ENCODE measurements around the gene ZFYVE28.
"Not testable (repeated sequence)": the region's sequence is repeated elsewhere in the genome, so short reads cannot be mapped to it uniquely, and the experiment has no call there.

ZFYVE28 gene

DNA sequence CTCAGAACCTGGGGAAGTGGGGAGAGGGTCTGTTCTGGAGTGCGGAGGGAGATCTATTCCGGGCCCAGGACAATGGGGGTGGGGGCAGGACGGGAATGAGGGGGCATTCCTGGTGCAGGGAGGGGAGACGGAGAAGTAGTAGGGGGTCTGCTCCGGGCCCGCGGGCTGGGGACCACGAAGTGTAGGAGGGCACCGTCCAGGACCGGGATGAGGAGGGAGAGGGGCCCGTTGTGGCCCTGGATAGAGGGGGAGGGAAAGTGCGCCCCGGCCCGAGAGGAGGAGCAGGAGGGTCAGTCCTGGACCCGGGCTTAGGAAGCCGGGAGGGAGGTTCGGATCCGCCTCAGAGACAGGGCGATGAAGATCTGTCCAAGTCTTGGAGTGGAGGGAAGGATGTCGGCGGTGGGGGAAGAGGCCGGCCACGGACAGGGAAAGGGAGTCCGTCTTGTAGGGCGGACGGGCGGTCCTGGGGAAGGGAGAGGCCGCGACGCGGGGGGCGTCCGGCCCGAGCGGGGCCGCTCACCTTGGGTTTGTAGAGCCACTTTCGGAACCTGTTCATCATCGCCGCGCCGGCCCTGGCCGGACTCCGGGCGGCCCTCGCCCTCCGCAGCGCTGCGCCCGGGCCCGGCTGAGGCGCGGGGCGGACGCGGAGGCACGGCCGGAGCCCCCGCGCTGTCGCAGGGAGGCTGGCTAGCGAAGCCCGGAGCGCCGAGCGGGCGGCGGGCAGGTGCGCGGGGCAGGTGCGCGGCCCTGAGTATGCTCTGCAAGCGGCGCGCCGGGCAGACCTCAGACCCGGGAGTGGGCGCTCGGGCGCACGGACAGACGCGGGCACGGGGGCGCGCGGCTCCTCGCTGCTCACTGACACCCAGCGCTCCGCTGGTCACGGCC lies at the start of gene ZFYVE28:
Gene ZFYVE28 (minus strand): TSS at position 881 of the 885 bp plus-strand sequence. CDS start 322 bp downstream, at position 559.
- no peak for FAIRE-seq

DNA sequence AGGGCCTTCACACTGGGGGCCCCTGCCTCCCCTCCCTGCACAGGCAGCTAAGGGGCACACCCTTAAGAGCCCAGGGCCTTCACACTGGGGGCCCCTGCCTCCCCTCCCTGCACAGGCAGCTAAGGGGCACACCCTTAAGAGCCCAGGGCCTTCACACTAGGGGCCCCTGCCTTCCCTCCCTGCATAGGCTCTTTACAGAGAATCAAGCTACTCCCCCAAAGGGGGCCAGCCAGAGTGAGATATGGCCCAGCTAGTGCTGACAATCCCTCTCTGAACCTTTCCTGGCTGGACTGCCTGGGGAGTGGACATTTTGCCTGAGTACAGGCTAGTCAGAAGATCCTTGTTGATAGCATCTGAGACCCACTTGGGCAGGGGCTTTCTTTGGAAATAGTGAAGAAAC lies 47.1 kb upstream of the ZFYVE28 start:
- not testable (repeated sequence) for FAIRE-seq

DNA sequence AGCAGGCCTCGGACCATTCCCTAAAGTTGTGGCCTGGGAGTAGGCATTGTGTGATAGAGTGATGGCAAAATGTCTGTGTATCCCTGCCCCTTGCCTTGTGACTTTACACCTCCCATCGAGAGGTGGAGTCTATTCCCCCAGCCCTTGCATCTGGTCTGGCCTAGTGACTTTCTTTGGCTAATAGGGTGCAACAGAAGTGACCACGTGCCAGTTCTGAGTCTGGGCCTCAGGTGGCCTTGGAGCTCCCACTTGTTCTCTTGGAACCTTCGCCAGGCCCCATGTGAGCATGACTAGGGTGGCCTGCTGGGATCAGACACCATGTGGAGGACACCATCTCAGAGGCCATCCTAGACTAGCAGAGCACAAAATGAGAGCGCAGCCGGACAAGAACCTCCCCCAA lies 46.6 kb upstream of the ZFYVE28 start:
- FAIRE-seq: no peak

DNA sequence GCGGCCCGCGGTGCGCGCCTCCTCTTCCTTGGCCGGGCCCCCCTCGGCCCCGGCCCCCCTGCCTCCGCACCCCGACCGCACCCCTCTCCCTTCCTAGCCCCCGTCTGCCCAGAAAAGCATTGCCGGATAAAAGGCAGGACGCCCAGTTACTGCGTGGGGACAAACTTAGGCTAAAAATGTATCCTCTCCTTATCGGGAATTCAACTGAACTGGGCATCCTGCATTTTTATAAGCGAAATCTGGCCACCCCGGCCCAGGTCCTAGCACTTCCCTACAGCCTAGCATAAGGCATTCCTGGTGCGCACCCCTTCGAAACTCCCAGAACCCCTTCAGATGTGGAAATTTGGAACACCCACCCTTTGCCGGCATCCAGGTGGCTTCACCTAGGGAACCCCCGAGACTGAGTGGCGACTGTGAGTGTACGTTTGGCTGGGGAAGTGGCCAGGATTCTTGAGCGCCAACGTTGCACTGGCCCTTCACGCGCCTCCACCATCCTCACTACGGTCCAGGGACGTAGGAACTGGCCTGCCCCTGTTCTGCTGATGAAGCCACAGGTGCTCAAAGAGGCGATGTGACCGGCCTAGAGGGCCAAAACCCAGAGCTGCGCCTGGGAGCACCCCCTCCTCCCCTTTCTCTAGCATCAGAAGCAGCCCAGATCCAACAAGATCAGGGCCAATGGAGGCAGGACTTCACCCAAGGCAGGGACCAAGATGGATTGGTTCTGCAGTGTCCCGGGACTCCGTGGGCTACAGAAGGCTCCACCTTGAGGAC lies 44.7 kb upstream of the ZFYVE28 start:
- FAIRE-seq: no peak

DNA sequence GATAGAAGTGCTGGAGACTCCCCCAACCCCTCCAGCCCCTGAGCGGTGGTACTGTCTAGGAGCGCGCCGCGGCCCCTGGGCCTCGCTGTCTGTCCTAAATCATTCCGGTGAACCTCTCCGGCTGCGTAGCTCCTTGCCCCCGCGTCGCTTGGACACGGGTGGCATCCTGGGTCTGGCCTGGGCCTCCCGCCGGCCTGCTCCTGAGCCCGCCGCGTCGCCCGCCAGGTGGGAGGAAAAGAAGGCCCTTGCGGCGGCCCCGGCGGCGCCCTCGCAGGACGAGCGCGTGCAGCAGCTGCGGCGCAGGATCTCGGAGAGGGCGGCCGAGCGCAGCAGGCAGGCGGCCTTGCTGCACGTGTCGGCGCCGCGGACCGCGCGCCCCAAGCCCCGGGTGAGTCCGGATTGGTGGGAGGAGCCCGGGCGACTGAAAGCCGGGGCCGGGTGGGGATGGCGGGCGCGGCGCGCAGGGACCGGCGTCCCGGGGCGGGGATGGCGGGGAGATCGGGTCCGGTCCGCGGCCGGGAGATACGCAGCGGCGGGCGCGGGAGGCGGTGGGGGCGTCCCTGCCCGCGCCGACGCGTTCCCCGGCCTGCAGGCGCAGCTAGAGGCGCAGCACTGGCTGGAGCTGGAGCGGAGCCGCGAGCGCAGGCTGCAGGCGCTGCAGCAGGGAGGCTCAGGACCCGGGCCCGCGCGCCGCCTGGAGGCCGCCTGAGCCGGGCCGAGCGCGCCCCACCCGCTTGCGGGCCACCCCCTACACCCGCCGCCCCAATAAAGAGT lies 44.0 kb upstream of the ZFYVE28 start:
- no peak for FAIRE-seq

DNA sequence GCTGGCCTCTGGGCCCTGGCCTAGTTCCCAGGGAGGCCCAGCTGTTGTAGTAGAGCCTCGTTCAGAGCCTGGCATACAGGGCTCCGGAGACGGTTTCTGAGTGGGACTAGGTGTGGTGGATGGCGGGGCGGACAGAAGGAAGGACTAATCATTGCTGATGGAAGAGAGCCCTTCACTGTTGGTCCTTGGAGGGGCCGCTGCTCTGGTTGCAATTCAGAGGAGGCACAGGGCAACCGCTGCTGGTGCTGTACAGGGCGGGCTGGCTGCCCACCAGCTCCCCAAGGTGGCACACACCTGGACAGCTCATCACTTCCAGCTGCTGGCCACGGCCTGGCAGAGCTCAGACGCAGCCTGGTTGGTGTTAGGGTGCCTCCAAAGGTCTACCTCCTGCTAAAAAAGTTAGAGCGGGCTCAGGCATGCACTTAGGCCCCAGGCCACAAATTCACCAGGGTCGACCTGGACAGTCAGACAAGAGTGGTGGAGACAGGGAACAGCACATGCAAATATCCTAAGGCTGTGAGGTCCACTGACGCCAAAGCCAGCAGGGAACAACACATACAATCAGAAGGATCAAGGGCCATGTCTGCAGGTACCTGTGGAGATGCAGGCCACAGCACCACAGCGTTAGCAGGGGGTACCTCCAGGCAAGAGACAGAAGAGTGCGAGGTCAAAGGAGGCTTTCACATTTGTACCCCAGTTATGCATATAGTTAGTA lies 43.0 kb upstream of the ZFYVE28 start:
- no peak for FAIRE-seq

DNA sequence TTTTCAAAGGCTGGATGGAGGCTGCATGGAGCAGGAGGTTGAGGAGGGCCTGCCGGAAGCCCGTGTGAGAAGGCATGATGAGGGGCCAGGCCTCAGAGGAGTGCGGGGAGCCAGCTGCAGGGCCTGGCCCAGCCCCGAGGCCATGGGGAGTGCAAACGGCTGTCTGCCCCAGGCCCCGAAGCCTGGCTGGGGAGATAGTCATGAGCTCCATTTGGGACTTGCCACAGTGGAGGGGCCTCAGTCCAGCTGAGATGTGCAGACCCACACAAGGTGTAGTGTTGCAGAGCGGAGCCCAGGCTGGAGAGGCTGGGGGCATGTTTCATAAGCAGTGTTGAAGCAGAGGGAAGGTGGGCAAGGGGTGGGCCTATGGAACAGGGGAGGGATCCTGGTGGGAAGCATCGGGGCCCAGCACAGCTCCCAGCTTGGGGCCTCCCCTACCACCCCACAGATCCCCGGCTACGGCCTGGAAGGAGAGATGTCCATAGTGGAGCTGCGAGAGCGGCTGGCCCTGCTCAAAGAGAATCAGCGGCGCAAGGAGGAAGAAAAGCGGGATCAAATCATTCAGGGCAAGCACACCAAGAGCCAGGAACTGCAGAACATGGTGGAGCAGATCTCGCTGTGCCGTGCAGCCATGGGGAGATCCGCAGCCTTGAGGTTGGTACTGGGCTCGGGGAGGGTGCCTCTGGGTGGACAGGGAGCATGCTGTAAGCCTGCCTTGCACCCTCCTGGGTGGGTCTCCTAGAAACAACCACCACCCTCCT lies 41.3 kb upstream of the ZFYVE28 start:
- no peak for FAIRE-seq

DNA sequence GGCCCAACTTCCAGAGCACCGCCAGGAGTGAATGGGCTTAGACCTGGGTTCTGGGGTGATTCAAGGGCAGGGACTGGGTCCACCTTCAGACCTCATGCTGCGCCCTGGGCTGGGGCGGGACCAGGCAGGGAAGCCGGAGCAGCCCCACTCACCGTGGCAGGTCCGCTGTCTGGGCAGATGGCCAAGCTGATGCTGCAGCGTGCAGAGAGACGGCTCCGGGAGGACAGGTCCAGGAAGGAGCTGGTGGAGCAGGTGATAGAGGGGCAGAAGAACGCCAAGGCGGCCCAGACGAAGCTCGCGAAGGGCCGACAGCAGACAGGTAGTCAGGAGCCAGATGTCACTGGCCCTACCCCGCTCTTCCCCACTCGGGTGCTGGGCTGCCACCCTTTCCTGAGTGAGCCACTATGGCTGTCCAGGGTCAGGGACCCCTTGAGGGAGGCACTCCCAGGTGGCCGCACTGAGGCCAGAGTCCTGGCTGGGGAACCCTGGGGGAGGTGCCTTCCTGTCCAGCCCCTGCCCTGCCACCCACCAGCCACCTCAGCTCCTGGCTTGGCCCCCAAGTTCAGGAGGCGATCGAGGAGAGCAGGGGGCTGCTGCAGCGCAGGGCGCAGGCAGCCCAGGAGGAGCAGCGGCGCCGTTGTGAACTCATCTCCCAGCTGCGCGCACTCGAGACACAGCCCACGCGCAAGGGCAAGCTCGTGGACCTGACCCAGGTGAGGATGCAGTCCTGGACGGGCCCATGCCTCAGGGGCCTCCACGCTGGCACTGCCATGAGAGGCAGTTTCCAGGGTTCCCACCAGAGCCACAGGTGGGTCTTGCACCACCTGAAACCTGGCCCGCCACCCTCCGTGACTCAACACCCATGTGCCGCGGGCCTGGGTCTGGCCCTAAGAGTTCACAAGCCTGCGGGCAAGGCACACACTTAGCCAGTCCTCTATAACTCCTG lies 40.4 kb upstream of the ZFYVE28 start:
- FAIRE-seq: no peak

DNA sequence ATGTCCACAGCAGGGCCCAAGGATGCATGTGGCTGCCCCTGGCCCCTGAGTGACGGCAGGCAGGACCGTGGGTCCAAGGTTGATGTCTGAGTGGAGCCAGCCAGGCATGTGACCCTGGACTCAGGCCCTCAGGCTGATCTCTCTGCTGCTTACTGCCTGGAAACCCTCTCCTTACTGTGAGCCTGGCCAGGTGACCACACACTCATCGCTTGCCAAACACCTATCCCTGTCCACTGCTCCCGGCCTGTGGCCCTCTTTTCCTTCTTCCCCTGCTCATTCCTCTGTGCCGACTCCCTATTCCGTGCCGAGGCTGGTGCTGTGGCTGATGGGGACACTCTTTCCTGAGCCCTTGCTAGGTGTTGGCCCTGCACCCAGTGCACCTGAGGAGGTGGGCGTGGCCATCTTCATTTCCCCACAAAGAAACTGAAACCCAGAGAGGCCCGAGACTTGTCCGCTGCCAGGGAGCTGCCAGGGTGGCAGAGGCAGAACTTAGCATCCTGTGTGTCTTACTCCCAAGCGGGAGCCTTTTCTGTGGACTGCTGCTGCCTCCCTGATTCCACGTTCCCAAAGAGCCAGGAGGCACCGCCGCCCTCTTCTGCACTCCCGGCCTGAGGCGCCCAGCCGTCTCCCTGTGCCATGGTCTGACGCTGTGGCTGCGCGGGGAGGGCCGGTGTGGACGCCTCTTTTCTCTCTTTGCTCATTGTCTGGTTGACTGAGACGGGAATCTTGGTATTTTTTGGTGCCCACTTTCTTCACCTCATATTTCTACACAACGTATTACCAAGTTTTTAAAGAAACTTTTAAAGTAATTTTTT lies 39.2 kb upstream of the ZFYVE28 start:
- FAIRE-seq: no peak

DNA sequence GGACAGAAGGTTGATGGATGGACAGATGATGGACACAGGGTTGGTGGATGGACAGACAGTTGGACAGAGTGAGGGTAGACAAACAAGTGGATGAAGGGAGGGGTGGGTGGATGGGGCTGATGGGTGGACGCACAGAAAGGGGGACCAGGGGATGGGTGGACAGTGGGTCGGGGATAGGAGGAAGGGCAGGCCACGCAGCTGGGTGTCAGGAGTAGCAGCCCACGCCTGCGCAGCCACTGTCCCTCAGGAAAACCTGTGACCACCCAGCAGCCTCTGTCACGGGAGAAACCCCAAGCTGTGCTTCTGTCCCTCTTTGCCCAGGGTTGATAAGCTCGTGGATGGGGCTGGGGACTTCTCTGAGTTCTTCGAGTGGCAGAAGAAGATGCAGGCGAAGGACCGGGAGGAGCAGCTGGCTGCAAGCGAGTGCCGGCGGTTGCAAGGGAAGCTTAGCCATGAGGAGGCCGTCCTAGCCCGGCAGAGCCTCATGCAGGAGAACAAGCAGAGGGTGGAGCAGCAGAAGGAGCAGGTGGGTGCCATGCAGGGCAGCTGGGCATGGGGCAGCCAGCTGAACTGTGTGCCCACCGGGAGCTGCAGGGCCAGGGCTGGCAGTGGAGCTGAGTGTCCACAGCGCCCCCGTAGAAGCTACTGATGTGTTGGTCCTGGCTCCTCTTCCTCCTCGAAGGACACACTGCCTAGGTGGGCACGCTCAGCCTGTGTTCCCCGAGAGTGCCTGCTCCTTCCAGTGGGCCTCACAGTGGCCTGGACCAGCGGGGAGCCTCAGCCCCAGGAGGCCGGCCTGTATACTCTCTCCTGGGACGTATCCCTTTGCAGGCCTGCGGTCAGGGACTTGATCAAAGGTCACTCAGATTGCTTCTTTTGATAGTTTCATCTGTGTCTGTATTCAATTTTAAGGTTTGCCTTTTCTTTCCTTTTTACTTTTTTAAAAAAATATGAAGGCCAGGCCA lies 33.7 kb upstream of the ZFYVE28 start:
- FAIRE-seq: no peak

DNA sequence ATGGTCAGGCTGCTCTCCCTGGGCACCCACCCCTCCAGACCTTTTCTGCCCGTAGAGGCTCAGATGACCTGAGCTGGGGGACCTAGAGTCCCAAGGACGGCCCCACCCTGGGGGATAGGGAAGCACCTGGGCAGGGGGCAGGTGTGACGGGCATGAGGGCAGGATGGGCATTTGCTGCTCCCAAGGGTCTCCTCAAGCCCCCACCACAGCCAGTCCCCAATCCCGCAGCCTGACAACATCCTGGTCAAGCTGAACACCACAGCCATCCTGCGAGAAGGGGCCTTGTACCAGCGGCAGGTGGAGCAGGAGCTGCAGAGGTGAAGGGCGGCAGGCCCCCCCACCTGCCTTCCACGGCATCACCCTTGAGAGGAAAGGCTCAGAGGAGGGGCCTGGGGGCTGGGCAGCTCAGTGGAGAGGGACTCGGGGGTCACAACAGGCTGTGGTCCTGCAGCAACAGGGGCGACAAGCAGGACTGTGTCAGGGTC lies 32.6 kb upstream of the ZFYVE28 start:
- FAIRE-seq: no peak

DNA sequence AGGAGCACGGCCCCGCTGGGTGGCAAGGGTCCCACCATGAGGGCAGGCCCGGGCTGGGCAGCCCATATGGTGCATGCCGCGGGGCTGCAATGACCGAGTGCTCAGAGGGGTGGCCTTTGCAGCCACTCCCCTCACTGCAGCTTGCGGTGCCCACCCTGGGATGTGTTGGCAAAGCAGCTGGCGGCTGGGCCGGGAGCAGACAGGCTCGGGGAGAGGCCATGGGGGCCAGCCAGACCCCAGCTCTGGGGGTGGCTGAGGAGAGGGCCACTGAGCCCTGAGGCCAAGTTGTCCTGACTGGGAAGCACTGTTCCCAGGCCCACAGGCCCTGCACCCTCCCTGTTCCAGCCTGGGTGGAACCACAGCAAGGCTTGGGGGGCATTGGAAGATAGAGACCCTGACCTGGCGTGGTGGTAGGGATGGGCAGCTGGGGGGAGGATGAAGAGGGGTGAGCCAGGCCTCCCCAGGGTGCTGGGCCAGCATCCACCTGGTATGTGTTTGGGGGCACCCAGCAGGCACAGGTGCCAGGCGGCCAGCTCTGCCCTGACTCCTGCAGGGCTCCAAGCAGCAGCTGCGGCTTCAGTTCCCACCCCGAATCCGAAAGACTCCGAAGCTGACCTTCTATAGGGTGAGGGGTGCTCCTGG lies 32.1 kb upstream of the ZFYVE28 start:
- no peak for FAIRE-seq

DNA sequence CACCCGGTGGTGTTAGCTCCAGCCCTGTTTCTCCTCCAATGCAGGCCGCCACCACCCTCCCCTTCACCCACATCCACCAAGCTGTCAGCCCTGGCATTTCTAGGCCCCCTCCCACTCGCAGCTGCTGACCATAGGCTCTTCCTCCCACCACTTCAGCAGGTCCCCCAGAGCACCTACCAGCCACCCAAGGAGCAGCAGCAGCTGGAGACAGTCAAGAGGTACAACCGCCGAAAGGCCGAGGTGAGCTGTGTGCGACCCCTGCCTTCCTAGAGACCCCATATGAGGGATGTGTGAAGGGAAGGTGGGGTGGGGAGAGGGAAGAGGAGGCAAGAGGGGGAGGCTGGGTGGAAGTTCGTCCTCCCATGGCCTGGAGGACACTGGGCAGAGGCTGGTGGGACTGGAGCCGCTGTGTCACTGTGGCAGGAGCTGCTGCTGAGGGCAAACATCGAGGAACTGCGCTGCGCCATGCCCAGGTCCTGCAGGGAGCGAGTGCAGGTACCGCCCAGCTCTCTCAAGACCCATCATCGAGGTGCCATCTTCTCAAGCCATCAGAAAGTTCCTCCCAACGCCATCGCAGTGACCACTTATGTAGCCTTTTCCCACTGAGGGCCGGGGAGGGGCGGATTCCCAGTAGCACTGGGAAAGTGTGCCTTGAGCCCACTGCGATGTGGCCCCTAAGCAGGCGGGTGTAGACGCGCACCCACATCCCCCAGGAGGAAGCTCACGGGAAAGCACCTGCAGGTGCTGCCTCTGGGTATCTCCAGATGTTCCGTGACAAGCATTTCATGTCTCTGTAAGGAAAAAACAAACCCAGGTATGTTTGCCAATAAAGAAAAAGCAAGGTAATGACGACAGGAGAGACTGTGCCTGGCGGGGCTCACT lies 31.3 kb upstream of the ZFYVE28 start:
- FAIRE-seq: no peak

DNA sequence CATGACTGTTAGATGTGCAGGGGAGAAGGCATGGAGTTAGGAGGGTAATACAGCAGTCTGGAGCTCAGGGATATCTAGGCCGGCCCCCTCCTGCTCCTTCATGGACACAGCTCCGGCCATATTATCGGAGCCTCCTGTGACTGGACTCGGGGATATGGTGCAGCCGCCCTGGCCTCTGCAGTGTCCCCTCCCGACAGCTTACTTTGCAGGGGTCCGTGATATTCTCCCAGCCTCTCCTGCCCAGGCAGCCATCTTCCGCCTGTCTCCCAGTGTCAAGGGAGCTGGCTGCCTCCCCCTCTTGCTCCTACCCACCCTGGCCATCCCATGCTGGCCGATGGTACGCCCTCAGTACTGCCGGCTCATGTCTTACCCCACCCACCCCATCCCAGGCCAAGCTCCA lies 30.6 kb upstream of the ZFYVE28 start:
- no peak for FAIRE-seq

DNA sequence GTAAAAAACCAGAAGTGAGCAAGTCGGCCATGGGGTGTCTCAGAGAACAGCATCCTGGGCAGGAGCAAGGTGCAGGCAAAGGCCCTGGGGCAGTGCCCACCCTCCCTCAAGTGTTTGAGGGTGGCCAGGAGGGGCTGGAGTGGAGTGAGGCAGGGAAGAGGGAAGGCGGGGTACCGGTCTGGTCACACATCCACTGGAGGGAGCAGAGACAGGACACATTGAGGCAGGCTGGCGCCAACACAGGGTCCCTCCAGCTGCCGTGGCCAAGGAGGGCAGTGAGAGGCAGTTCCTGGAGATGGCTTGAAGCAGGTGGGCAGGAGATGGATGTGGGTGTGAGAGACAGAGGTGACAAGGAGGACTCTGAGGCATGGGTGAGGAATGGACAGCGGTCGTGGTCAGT lies 30.1 kb upstream of the ZFYVE28 start:
- no peak for FAIRE-seq

DNA sequence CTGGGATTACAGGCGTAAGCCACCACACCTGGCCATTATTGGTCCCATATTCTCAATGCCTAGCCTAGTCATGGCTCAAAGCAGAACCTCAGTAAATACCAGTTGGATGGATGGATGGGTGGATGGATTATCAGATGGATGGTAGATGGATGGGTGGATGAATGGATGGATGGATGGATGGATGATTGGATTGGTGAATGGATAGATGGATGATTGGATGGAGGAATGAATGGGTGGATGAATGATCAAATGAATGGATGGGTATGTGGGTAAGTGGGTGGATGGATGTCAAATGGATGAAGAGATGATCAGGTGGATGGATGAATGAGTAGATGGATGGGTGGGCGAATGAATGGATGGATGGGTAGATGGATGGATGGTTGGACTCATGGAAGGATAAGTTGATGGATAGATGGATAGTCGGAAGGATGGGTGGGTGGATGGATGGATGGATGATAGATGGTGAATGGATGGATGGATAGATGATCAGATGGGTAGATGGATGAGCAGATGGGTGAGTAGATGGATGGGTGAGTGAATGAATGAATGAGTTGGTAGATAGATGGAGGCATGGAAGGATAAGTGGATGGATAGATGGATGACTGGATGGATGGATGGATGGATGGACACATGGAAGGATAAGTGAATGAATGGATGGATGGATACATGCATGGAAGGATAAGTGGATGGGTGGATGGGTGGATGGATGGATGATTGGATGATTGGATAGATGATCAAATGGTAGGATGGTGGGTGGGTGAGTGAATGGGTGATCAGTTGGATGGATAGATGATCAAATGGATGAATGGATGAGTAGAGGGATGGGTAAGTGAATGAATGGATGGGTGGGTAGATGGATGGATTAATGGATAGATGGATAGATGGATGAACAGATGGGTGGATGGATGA lies 28.5 kb upstream of the ZFYVE28 start:
- FAIRE-seq: no peak
